Raji (cell line): ENCODE results near the gene PID1.

ENCODE experiments used
- POLR2A ChIP-seq: IDR thresholded peaks from 2 replicates; pipeline ENCODE4 v1.6.1; 2011; ENCODE audit warnings: low read depth, low read length, control low read depth; ENCODE audit not compliant: insufficient read depth

The PID1 gene

GRCh38 chr2:229059331-229060033 is 211.6 kb downstream of the PID1 start:
- TF ChIP-seq POLR2A = no peak

- no peak for TF ChIP-seq POLR2A
Measured at GRCh38 chr2:229057976-229058553, 213.0 kb downstream of the PID1 start.

GRCh38 chr2:229054311-229054710 is 216.8 kb downstream of the PID1 start:
- TF ChIP-seq POLR2A = no peak

- TF ChIP-seq POLR2A = no peak
Measured at GRCh38 chr2:229051798-229052197, 219.3 kb downstream of the PID1 start.

GRCh38 chr2:229050133-229050532 is 221.0 kb downstream of the PID1 start:
- TF ChIP-seq POLR2A = no peak

- TF ChIP-seq POLR2A = no peak
Measured at GRCh38 chr2:229048134-229048533, 223.0 kb downstream of the PID1 start.

- TF ChIP-seq POLR2A = no peak
Measured at GRCh38 chr2:229045671-229046070, 225.4 kb downstream of the PID1 start.

- TF ChIP-seq POLR2A = no peak
Measured at GRCh38 chr2:229044581-229044980, 226.5 kb downstream of the PID1 start.

GRCh38 chr2:229043681-229044080 is 227.4 kb downstream of the PID1 start:
- TF ChIP-seq POLR2A = no peak

GRCh38 chr2:229042349-229042748 is 228.7 kb downstream of the PID1 start:
- TF ChIP-seq POLR2A = no peak

GRCh38 chr2:229041691-229042090 is 229.4 kb downstream of the PID1 start:
- TF ChIP-seq POLR2A = no peak

GRCh38 chr2:229037621-229038020 is 233.5 kb downstream of the PID1 start:
- TF ChIP-seq POLR2A = no peak

GRCh38 chr2:229033816-229034215 is 237.3 kb downstream of the PID1 start:
- TF ChIP-seq POLR2A = no peak

GRCh38 chr2:229032608-229033234 is 238.4 kb downstream of the PID1 start:
- TF ChIP-seq POLR2A = no peak

- TF ChIP-seq POLR2A = no peak
Measured at GRCh38 chr2:229027353-229028105, 243.6 kb downstream of the PID1 start.

- no peak for TF ChIP-seq POLR2A
Measured at GRCh38 chr2:229025653-229026052, 245.4 kb downstream of the PID1 start.
